G401 (cell line): ENCODE measurements around the gene CYP19A1. TPM values are rescaled to one million over a fixed set of nuclear protein-coding genes. Genes with fewer than 3 reads are reported as not detected.

ENCODE experiments used
- DNase-seq: peaks from one replicate; pipeline ENCODE4 v3.0.0-alpha.2; 2015; ENCODE audit warnings: low spot score
- in situ Hi-C: cut with HindIII; loops from 2 replicates; pipeline ENCODE4 v1.10.0; 2016; ENCODE audit warnings: low sequenced_read_pairs, mixed read lengths
- total RNA-seq: library from RNA; depleted of rRNA; stranded (reverse); fragments of >200 nt; shearing (Covaris generic); gene quantifications from 2 replicates; pipeline ENCODE4 v1.2.3, GENCODE V29; 2014

CYP19A1 gene
- total RNA-seq, 1 experiment from 2014 or later = not detected

- in situ Hi-C loops = no loop called here
Measured at GRCh38 chr15:51332206-51333147, 5.9 kb downstream of the CYP19A1 start.

GRCh38 chr15:51331141-51331540, 7.3 kb downstream of the CYP19A1 start:
- in situ Hi-C loops = no loop called here
- DNase-seq = no peak

More at GRCh38 chr15:51332206-51333147, 5.9 kb downstream of the CYP19A1 start:
- DNase-seq = no peak

- in situ Hi-C loops = no loop called here
- no peak for DNase-seq
Measured at GRCh38 chr15:51328926-51329325, 9.5 kb downstream of the CYP19A1 start.

GRCh38 chr15:51327081-51327480, 11.3 kb downstream of the CYP19A1 start:
- in situ Hi-C loops = no loop called here
- peak; percentile 91 for DNase-seq

GRCh38 chr15:51325167-51325566, 13.2 kb downstream of the CYP19A1 start:
- no peak for DNase-seq
- in situ Hi-C loops = no loop called here

- no peak for DNase-seq
- in situ Hi-C loops = no loop called here
Measured at GRCh38 chr15:51323749-51324148, 14.6 kb downstream of the CYP19A1 start.

- in situ Hi-C loops = no loop called here
- DNase-seq = no peak
Measured at GRCh38 chr15:51322621-51323296, 15.6 kb downstream of the CYP19A1 start.

GRCh38 chr15:51321316-51321715, 17.1 kb downstream of the CYP19A1 start:
- in situ Hi-C loops = no loop called here
- DNase-seq = no peak

GRCh38 chr15:51320843-51321242, 17.6 kb downstream of the CYP19A1 start:
- no peak for DNase-seq
- in situ Hi-C loops = no loop called here

- in situ Hi-C loops = no loop called here
- no peak for DNase-seq
Measured at GRCh38 chr15:51319539-51319938, 18.9 kb downstream of the CYP19A1 start.

GRCh38 chr15:51318382-51319150, 19.8 kb downstream of the CYP19A1 start:
- DNase-seq = no peak
- in situ Hi-C loops = no loop called here

GRCh38 chr15:51316636-51317035, 21.8 kb downstream of the CYP19A1 start:
- no peak for DNase-seq
- in situ Hi-C loops = no loop called here

GRCh38 chr15:51315726-51316125, 22.7 kb downstream of the CYP19A1 start:
- DNase-seq = peak; percentile 52
- in situ Hi-C loops = no loop called here

- in situ Hi-C loops = no loop called here
- DNase-seq = no peak
Measured at GRCh38 chr15:51314391-51315337, 23.7 kb downstream of the CYP19A1 start.

- no peak for DNase-seq
- in situ Hi-C loops = no loop called here
Measured at GRCh38 chr15:51313644-51314280, 24.6 kb downstream of the CYP19A1 start.

GRCh38 chr15:51313074-51313393, 25.4 kb downstream of the CYP19A1 start:
- in situ Hi-C loops = no loop called here
- DNase-seq = no peak

GRCh38 chr15:51312166-51313073, 26.0 kb downstream of the CYP19A1 start:
- DNase-seq = peak; percentile 14
- in situ Hi-C loops = no loop called here
